ENCODE data around the gene OR2L5.

- TF ChIP-seq CTCF (IDR thresholded peaks at IDR 0.05) (no peak), POLR2A (IDR thresholded peaks at IDR 0.05) (no peak)
These were observed 16.3 kb downstream of the OR2L5 start, which contains the start of gene OR2L2 for GRCh38 chr1:248029770-248030169.

Data from body of pancreas (tissue), 4 donors.